HCT116 (cell line): ENCODE measurements around the gene LYRM1.

Experiments used
- CTCF ChIP-seq, 3 experiments: fragments of 200-600 bp in 1 of 3; sonication (generic) in 1 of 3; IDR thresholded peaks in 2 of 3; conservative IDR thresholded peaks in 1 of 3; 2 replicates each; pipeline ENCODE4 v1.5.1; 2012 to 2017; ENCODE audit warnings: low read depth in 2 of 3, low read length in 2 of 3, antibody characterized with exemption in 1 of 3, borderline replicate concordance in 1 of 3, control low read depth in 1 of 3, mild to moderate bottlenecking in 1 of 3, mixed read lengths in 1 of 3, mixed run types in 1 of 3, moderate library complexity in 1 of 3; ENCODE audit not compliant: insufficient read depth in 1 of 3
- EZH2phosphoT487 ChIP-seq: fragments of 200-600 bp; IDR thresholded peaks from 2 replicates; pipeline ENCODE4 v1.6.1; 2018; ENCODE audit warnings: antibody characterized with exemption, borderline replicate concordance
- FOSL1 ChIP-seq: IDR thresholded peaks from 2 replicates; pipeline ENCODE4 v1.6.1; 2012; ENCODE audit warnings: low read depth
- JUND ChIP-seq: IDR thresholded peaks from 2 replicates; pipeline ENCODE4 v1.6.1; 2012
- MAX ChIP-seq: IDR thresholded peaks from 2 replicates; pipeline ENCODE4 v1.6.1; 2012
- POLR2A ChIP-seq: IDR thresholded peaks from 2 replicates; pipeline ENCODE4 v1.7.0; 2011; ENCODE audit warnings: borderline replicate concordance; ENCODE audit not compliant: insufficient read depth, insufficient read length; ENCODE audit errors: extremely low read depth

- TF ChIP-seq JUND = no peak
- TF ChIP-seq POLR2A = no peak
- no peak for TF ChIP-seq FOSL1
- TF ChIP-seq EZH2phosphoT487 = no peak
- TF ChIP-seq MAX = no peak
- TF ChIP-seq CTCF (IDR thresholded peaks at IDR 0.05 in 2 of 3, conservative IDR thresholded peaks at IDR 0.05 in 1 of 3; ENCODE audit: borderline replicate concordance in 1 of 3, insufficient read depth in 1 of 3, low read depth in 2 of 3, low read length in 2 of 3) = no peak
These were observed 25.3 kb upstream of the LYRM1 start for GRCh38 chr16:20875355-20875650.
